Astrocyte of the cerebellum (primary cell): ENCODE results near the gene DND1.

ENCODE experiments used
- DNase-seq: peaks from one replicate; pipeline ENCODE4 v3.0.0-alpha.2; 2011; ENCODE audit warnings: low read depth
- H3K4me3 ChIP-seq: 2 replicates; pipeline ENCODE4 v1.5.1; 2011; ENCODE audit warnings: mild to moderate bottlenecking, low read depth, low read length, moderate library complexity
- CTCF ChIP-seq: IDR thresholded peaks from 2 replicates; pipeline ENCODE4 v1.5.1; 2012; ENCODE audit warnings: low read length, low read depth, moderate library complexity, mild to moderate bottlenecking; ENCODE audit errors: missing control alignments
- in situ Hi-C: cut with HindIII; loops from 2 replicates; pipeline ENCODE4 v1.10.0; 2017; ENCODE audit warnings: low sequenced_read_pairs

Gene DND1

GRCh38 chr5:140707812-140708211 is 34.4 kb upstream of the DND1 start:
- in situ Hi-C loops, result no loop called here

GRCh38 chr5:140700177-140701144 is 27.1 kb upstream of the DND1 start, which contains the start of gene ZMAT2:
Gene ZMAT2 (plus strand): TSS chr5:140700447. CDS start chr5:140700461, 14 bp downstream.
- no peak for TF ChIP-seq CTCF
- H3K4me3 ChIP-seq, result peak within 1 kb of the TSS; percentile 92
- peak; percentile 98 for DNase-seq
- in situ Hi-C loops, result no loop called here

More at GRCh38 chr5:140707812-140708211, 34.4 kb upstream of the DND1 start:
- DNase-seq, result no peak
- H3K4me3 ChIP-seq, result no peak overlapping the region
- no peak for TF ChIP-seq CTCF

GRCh38 chr5:140696891-140697492 is 23.6 kb upstream of the DND1 start:
- no peak for DNase-seq
- no peak for TF ChIP-seq CTCF
- in situ Hi-C loops, result no loop called here
- H3K4me3 ChIP-seq, result no peak overlapping the region

GRCh38 chr5:140694276-140694675 is 20.9 kb upstream of the DND1 start:
- DNase-seq, result no peak
- in situ Hi-C loops, result no loop called here
- TF ChIP-seq CTCF, result no peak
- H3K4me3 ChIP-seq, result no peak overlapping the region

- H3K4me3 ChIP-seq, result peak within 1 kb of the TSS; percentile 95
- no peak for TF ChIP-seq CTCF
- DNase-seq, result peak; percentile 82
- in situ Hi-C loops, result no loop called here
Measured at GRCh38 chr5:140690941-140691924, 17.9 kb upstream of the DND1 start, which contains the start of the genes HARS1 and HARS2. Gene HARS1 (minus strand): TSS chr5:140691370. CDS start chr5:140691304, 66 bp downstream. Gene HARS2 (plus strand): TSS chr5:140691455. CDS start chr5:140691649, 194 bp downstream.
